GM19035 (cell line): ENCODE results near the gene PTPRM.

Experiments
- ATAC-seq: cut with Tn5 transposase; IDR thresholded peaks from one replicate; pipeline ENCODE4 v1.9.1; 2021; ENCODE audit not compliant: unreplicated experiment

Gene PTPRM

DNA sequence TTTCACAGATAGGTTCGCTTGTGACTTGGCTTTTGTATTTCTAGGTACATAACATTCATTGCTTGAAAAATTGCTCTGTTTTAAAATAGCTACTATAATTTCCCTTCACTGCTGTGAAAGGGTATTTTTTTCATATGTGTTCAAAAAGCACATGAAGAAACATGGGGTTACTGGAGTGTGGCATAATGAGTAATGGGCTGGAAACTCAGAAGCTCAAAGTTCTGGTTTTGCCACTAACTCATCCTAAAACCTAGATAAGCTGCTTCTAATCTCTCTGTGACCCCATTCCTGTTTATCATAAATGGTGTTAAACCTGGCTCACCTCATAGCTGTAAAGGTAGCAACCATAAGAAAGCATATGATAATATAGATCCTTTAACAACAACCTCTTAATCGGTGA, 319.3 kb downstream of the PTPRM start:
- no peak for ATAC-seq

GRCh38 chr18:7889515-7889914, 322.4 kb downstream of the PTPRM start:
- no peak for ATAC-seq

GRCh38 chr18:7890075-7890474, 323.0 kb downstream of the PTPRM start:
- ATAC-seq = no peak

GRCh38 chr18:7892556-7892955, 325.4 kb downstream of the PTPRM start:
- ATAC-seq = no peak

- ATAC-seq = no peak
Observed at GRCh38 chr18:7894592-7894991, 327.5 kb downstream of the PTPRM start.

- no peak for ATAC-seq
Observed at GRCh38 chr18:7895346-7895745, 328.2 kb downstream of the PTPRM start.

DNA sequence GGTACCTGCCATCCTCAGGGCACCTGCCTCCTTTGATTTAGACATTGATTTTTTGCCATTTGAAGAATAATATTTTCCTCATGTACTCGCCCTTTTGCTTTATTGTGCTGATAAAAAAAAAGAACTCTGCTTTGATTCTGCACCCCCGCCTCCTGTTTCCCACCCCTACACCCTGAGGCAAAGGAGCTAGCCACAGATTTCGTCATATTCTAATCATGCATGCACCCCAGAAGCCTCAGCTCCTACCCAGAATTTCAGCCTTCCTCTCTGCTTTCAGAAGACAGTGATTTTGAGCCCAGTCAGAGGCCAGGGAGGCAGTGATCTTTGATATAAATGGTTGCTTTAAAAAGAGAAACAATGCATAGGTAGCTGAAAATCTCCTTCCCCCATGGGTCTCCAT, 329.0 kb downstream of the PTPRM start:
- no peak for ATAC-seq

DNA sequence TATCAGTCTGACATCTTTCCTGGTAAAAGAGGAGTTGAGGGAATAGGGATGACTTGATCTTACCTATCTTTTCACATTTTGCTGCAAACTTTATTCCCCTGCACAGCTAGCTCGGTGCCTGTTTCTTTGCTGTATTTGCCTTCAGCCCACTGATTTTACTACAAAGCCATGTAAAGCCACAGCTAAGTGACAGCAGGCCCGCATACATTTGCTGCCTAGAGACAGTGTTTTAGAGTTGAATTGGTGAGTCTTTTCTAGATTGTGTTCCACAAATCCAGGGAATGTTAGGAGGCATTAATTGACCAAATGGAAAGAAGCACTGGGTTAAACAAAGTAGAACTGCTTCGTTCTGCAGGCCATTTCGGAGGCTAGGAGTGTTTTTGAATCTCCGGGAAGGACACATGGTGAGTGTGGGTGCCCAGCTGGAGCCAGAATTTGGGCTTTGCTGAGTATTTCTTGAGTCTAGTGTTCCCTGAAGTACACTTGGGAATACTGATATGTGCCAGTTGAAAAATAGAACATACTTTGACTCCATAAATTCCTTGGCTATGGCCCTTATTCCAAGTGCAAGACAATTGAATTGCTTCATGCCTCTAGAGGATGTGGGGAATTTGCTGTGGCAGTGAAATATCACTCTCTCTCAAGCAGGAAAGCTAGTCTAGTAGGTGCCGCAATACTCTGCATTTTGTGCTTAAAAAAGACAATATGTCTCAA, 329.8 kb downstream of the PTPRM start:
- ATAC-seq = no peak

GRCh38 chr18:7898181-7898580, 331.1 kb downstream of the PTPRM start:
- no peak for ATAC-seq

GRCh38 chr18:7899078-7899477, 332.0 kb downstream of the PTPRM start:
- no peak for ATAC-seq

- ATAC-seq = no peak
Observed at GRCh38 chr18:7900091-7900490, 333.0 kb downstream of the PTPRM start.

GRCh38 chr18:7901657-7902056, 334.5 kb downstream of the PTPRM start:
- ATAC-seq = no peak

GRCh38 chr18:7902399-7902839, 335.3 kb downstream of the PTPRM start:
- ATAC-seq = no peak

GRCh38 chr18:7904529-7904928, 337.4 kb downstream of the PTPRM start:
- no peak for ATAC-seq

- no peak for ATAC-seq
Observed at GRCh38 chr18:7908681-7909299, 341.7 kb downstream of the PTPRM start.

DNA sequence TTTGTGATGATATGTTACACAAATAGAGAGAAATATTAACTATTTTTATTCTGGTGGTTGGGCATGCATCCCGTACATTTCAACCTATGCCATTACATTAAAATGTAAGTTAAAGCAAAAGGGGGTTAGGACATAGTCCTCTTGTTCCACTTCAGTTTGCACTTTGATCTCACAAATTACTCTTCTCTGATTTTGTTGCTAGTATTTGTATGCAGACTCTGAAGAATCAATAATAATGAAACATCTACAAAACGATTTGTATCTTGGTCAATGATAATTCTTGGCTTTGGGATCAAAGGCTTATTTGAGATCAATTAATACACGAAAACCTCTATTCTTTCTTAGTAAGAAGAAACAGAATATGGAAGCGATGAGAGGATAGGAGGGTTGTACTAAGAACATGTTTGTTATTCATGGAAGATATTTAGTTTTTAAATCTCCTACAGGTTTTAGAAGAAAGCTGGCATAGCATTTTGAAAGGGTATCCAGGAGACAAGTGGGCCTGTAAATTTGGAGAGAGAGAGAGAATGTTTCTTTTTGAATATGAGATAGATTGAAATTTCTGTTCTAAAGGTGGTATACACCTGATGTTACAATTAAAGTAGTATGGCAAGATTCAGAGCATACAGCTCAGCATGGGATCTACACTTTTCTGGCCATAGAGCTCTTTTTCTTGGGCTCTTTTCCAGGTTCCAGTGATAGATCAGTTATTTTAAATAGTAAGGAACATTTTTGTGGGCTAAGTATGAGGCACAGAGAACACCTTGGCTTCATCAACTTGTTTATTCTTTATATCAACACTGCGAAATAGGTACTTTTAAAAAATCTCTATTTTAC, 347.9 kb downstream of the PTPRM start:
- ATAC-seq = no peak

DNA sequence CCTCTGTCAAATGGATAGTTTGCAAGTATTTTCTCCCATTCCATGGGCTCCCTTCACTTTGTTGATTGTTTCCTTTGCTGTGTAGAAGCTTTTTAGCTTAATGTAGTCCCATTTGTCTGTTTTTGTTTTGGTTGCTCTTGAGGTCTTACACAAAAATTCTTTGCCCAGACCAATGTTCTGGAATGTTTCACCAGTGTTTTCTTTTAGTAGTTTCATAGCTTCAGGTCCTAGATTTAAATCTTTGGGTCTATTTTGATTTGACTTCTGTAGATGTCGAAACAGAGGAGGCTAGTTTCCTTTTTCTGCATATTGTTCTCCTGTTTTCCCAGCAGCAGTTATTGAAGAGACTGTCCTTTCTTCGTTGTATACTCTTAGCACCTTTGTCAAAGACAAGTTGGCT, 351.6 kb downstream of the PTPRM start:
- no peak for ATAC-seq

- no peak for ATAC-seq
Observed at GRCh38 chr18:7919565-7919964, 352.4 kb downstream of the PTPRM start.

DNA sequence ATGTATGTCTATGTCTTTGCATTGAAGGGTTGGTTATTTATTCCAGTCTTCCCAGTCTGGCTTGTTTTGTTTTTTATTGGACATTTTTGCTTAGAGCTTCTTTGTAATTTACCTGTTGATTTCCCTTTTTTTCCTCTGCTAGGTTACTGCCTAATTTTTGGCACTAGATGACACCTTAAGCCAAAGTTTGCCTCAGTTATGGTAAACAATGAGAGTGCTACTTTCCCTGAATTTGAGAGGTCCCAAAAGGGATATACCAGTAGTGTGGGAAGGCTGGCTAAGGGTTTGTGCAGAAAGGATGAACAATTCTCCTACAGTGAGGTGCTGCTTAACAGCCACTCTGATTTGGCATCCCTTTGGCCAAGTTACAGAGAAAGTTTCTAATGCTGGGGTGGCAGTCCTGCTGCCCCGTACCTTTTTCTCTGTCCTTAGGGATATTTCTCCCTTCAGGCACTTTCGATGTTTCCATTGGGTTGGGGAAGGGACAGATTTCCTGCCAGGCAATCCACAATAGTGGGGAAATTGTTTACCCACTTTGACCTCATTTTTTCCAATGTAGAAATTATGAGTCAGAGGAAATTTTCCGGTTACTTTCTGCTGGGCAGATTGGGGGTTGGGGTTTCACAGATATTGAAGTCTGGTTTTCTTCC, 354.9 kb downstream of the PTPRM start:
- no peak for ATAC-seq

GRCh38 chr18:7923105-7923504, 356.0 kb downstream of the PTPRM start:
- ATAC-seq = no peak

- no peak for ATAC-seq
Observed at GRCh38 chr18:7924616-7925015, 357.5 kb downstream of the PTPRM start.
